NT2/D1 (cell line): Measurements from ENCODE around the gene SGCE.

ENCODE experiments used
- DNase-seq: peaks from one replicate; pipeline ENCODE4 v3.0.0-alpha.2; 2011; ENCODE audit warnings: low read depth, low spot score
- H3K27me3 ChIP-seq: 2 replicates; pipeline ENCODE4 v1.6.0; 2011; ENCODE audit warnings: mild to moderate bottlenecking; ENCODE audit not compliant: insufficient read length, insufficient read depth
- H3K36me3 ChIP-seq: 2 replicates; pipeline ENCODE4 v1.6.1; 2011; ENCODE audit warnings: mild to moderate bottlenecking, low read length, mixed read lengths; ENCODE audit not compliant: insufficient read depth, insufficient read length
- H3K4me1 ChIP-seq: 2 replicates; pipeline ENCODE4 v1.5.1; 2011; ENCODE audit not compliant: insufficient read depth, insufficient read length
- H3K4me3 ChIP-seq: 2 replicates; pipeline ENCODE4 v1.5.1; 2011; ENCODE audit warnings: low read depth; ENCODE audit not compliant: insufficient read length
- H3K9ac ChIP-seq: 2 replicates; pipeline ENCODE4 v1.6.0; 2011; ENCODE audit warnings: low read depth; ENCODE audit not compliant: insufficient read length
- H3K9me3 ChIP-seq: 2 replicates; pipeline ENCODE4 v1.5.1; 2011; ENCODE audit warnings: mild to moderate bottlenecking, low read length; ENCODE audit not compliant: insufficient read depth
- SUZ12 ChIP-seq: IDR thresholded peaks from 2 replicates; pipeline ENCODE4 v1.6.1; 2011; ENCODE audit not compliant: insufficient read length, insufficient read depth; ENCODE audit errors: extremely low read depth
- YY1 ChIP-seq: IDR thresholded peaks from 2 replicates; pipeline ENCODE4 v1.6.1; 2011; ENCODE audit not compliant: insufficient read length, insufficient read depth
- ZNF274 ChIP-seq: IDR thresholded peaks from 2 replicates; pipeline ENCODE4 v1.6.1; 2011; ENCODE audit warnings: mild to moderate bottlenecking, low read depth, low read length

SGCE gene

DNA sequence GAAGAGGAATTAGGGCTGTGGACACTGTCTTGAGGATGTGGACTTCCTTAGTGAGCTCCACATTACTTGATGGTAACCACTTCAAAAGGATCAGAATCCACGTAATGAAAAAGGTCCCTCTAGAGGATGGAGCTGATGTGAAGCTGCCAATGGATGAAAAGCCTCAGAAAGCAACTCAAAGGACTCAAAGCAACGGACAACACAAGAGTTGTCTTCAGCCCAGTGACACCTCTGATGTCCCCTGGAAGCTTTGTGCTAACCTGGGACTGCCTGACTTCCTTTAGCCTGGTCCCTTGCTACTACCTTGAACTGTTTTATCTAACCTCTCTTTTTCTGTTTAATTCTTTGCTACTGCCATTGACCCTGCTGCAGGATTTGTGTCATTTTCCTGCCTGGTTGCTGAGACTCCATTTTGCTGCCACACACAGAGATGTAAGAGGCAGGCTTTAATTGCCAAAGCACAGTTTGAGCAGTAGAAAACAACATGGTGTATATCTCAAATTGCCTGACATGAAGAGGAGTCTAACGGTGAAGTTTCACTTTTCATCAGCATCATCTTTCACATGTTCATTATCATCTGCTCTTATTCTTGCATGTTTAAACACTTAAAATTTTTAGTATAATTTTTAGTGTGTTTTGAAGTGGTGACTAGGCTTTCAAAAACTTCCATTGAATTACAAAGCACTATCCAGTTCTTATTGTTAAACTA, 11.1 kb upstream of the SGCE start:
- no peak for TF ChIP-seq YY1
- no peak for TF ChIP-seq SUZ12
- no peak for TF ChIP-seq ZNF274

GRCh38 chr7:94665426-94665825, 9.5 kb upstream of the SGCE start:
- no peak for TF ChIP-seq SUZ12
- no peak for TF ChIP-seq ZNF274
- no peak for TF ChIP-seq YY1
- no peak for DNase-seq

More for the DNA sequence above, 11.1 kb upstream of the SGCE start:
- DNase-seq: no peak
- no peak overlapping the region for H3K9ac ChIP-seq
- no peaks in the 10 kb centered on the region for H3K4me1 ChIP-seq
- H3K9me3 ChIP-seq: peaks cover 12% of the 10 kb centered on the region; the same call in 1 of the 2 replicates
- H3K27me3 ChIP-seq: no peaks in the 10 kb centered on the region
- peaks cover 42% of the 10 kb centered on the region for H3K36me3 ChIP-seq
- no peak overlapping the region for H3K4me3 ChIP-seq

DNA sequence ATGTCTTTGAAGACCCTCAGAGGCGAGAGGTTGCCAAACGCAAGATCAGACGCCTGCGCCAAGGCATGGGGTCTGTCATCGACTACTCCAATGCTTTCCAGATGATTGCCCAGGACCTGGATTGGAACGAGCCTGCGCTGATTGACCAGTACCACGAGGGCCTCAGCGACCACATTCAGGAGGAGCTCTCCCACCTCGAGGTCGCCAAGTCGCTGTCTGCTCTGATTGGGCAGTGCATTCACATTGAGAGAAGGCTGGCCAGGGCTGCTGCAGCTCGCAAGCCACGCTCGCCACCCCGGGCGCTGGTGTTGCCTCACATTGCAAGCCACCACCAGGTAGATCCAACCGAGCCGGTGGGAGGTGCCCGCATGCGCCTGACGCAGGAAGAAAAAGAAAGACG, 8.1 kb upstream of the SGCE start:
- Histone ChIP-seq H3K4me3 (no peak overlapping the region), H3K4me1 (no peaks in the 10 kb centered on the region), H3K9ac (no peak overlapping the region), H3K36me3 (peaks cover 42% of the 10 kb centered on the region), H3K27me3 (no peaks in the 10 kb centered on the region), H3K9me3 (peaks cover 12% of the 10 kb centered on the region; the same call in 1 of the 2 replicates)
- DNase-seq: no peak
- no peak for TF ChIP-seq SUZ12

More at GRCh38 chr7:94665426-94665825, 9.5 kb upstream of the SGCE start:
- peaks cover 12% of the 10 kb centered on the region; the same call in 1 of the 2 replicates for H3K9me3 ChIP-seq
- peaks cover 42% of the 10 kb centered on the region for H3K36me3 ChIP-seq
- no peak overlapping the region for H3K4me3 ChIP-seq
- H3K27me3 ChIP-seq: no peaks in the 10 kb centered on the region
- H3K4me1 ChIP-seq: no peaks in the 10 kb centered on the region
- no peak overlapping the region for H3K9ac ChIP-seq

DNA sequence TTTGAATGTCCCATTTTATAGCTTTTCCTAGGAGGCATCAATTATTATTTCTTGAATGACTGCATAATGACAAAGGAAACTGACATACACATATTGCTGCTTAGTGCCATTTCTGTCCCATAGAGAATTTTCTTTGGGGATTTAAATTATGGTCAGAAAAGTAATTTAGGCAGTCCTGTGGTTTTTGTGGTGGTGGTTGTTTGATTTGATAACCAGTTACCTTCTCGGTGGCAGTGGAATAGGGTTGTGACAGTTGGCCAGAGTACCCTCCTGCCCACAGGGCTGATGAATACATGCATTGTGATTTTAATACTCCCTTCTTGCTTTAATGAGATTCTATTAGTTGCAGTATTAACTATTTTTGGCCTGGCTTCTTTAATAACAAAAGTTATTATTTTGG, 6.6 kb upstream of the SGCE start:
- TF ChIP-seq YY1 (no peak), SUZ12 (no peak), ZNF274 (no peak)
- Histone ChIP-seq H3K4me3 (no peak overlapping the region), H3K4me1 (no peaks in the 10 kb centered on the region), H3K36me3 (peaks cover 39% of the 10 kb centered on the region), H3K9me3 (peaks cover 12% of the 10 kb centered on the region; the same call in 1 of the 2 replicates), H3K9ac (no peak overlapping the region), H3K27me3 (no peaks in the 10 kb centered on the region)
- DNase-seq: no peak

DNA sequence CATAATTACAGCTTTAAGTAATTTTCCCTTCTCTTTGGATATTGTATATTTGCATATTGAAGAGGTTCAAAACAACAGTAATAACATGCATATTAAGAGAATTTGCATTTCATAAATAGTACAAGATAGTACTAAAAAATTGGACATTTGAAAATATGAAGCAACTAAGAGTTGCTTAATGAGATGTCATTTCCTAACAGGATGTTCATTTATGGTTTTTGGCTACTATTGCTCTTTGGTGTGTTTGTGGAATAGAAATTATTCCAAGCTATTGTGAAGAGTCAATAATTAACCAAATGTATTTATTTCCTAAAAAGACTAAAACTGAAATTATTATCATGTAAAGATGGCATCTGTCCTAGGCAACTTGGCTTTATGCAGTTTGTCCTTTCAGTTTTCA, 4.1 kb upstream of the SGCE start:
- no peak for DNase-seq
- no peaks in the 10 kb centered on the region for H3K4me1 ChIP-seq
- TF ChIP-seq ZNF274 (no peak), YY1 (no peak), SUZ12 (no peak)
- no peak overlapping the region for H3K4me3 ChIP-seq
- H3K27me3 ChIP-seq: no peaks in the 10 kb centered on the region
- H3K9ac ChIP-seq: no peak overlapping the region
- peaks cover 18% of the 10 kb centered on the region for H3K36me3 ChIP-seq
- H3K9me3 ChIP-seq: peaks cover 12% of the 10 kb centered on the region; the same call in 1 of the 2 replicates

GRCh38 chr7:94658826-94659225, 2.9 kb upstream of the SGCE start:
- Histone ChIP-seq H3K4me1 (no peaks in the 10 kb centered on the region), H3K4me3 (no peak overlapping the region), H3K9me3 (peaks cover 5% of the 10 kb centered on the region; the same call in 1 of the 2 replicates), H3K9ac (no peak overlapping the region), H3K36me3 (peaks cover 7% of the 10 kb centered on the region), H3K27me3 (no peaks in the 10 kb centered on the region)
- DNase-seq: no peak
- TF ChIP-seq SUZ12: no peak
- no peak for TF ChIP-seq ZNF274
- TF ChIP-seq YY1: no peak

DNA sequence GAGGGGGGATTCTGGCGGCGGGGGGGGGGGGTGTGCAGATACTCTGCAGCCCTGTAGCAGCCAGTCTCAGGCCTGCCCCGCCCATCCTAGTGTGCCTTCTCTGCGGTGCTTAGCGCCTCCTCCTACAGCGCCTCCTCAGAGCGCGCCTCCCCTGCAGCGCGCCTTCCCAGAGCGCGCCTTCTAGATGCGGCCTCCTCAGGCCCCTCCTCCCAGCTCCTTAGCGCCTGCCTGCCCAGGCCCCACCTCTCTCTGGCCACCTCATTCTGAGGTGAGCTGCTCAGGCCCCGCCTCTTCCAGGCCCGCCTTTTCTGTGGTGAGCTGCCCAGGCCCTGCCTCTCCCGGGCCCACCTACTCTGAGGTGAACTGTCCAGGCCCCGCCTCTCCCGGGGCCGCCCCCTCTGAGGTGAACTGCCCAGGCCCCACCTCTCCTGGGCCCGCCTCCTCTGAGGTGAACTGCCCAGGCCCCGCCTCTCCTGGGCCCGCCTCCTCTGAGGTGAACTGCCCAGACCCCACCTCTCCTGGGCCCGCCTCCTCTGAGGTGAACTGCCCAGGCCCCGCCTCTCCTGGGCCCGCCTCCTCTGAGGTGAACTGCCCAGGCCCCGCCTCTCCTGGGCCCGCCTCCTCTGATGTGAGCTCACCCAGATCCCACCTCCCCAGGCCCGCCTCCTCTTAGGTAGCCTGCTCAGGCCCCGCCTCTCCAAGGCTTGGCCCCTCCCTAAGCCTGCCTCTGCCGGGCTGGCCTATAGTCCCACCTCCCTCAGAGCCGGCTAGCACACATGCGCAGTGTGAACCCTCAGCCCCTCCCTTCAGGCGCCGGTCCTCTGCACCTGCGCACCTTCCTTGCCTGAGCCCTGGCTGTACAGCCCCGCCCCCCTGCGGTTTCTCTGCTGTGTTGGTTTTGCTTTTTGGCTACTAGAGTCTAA, 2.1 kb upstream of the SGCE start:
- Histone ChIP-seq H3K9me3 (no peaks in the 10 kb centered on the region), H3K4me1 (no peaks in the 10 kb centered on the region), H3K36me3 (no peaks in the 10 kb centered on the region), H3K27me3 (no peaks in the 10 kb centered on the region), H3K4me3 (no peak overlapping the region), H3K9ac (no peak overlapping the region)
- TF ChIP-seq SUZ12: no peak
- TF ChIP-seq ZNF274: no peak
- no peak for TF ChIP-seq YY1
- peak; percentile 98 for DNase-seq
